MM.1S (cell line): ENCODE results near the gene UBASH3A.

Experiments used
- DNase-seq: peaks from one replicate; pipeline ENCODE4 v3.0.0-alpha.2; 2015
- H2AFZ ChIP-seq: fragments of 300-600 bp; sonication (generic); 2 replicates; pipeline ENCODE4 v1.6.0; 2016; ENCODE audit warnings: antibody characterized with exemption, low read length
- H3F3A ChIP-seq: fragments of 300-600 bp; sonication (generic); 2 replicates; pipeline ENCODE4 v1.6.1; 2016; ENCODE audit warnings: mild to moderate bottlenecking, antibody characterized with exemption, low read length, moderate library complexity, mixed read lengths; ENCODE audit not compliant: insufficient read depth
- H3K27ac ChIP-seq: fragments of 300-600 bp; sonication (generic); 2 replicates; pipeline ENCODE4 v1.5.1; 2016; ENCODE audit warnings: mild to moderate bottlenecking, low read length
- H3K27me3 ChIP-seq: fragments of 300-600 bp; sonication (generic); replicated peaks from 2 replicates; pipeline ENCODE4 v1.6.0; 2016; ENCODE audit warnings: low read length; ENCODE audit not compliant: insufficient read depth
- H3K36me3 ChIP-seq: fragments of 300-600 bp; sonication (generic); replicated peaks from 2 replicates; pipeline ENCODE4 v1.6.1; 2016; ENCODE audit warnings: mild to moderate bottlenecking, low read length, mixed read lengths; ENCODE audit not compliant: insufficient read depth
- H3K4me1 ChIP-seq: fragments of 300-600 bp; sonication (generic); 2 replicates; pipeline ENCODE4 v1.6.1; 2016; ENCODE audit warnings: low read length, mixed read lengths
- H3K4me2 ChIP-seq: fragments of 300-600 bp; sonication (generic); 2 replicates; pipeline ENCODE4 v1.6.0; 2016; ENCODE audit warnings: low read depth, low read length
- H3K4me3 ChIP-seq: fragments of 300-600 bp; sonication (generic); 2 replicates; pipeline ENCODE4 v1.5.1; 2016; ENCODE audit warnings: low read length, mixed read lengths
- H3K79me2 ChIP-seq: fragments of 300-600 bp; sonication (generic); 2 replicates; pipeline ENCODE4 v1.6.1; 2016; ENCODE audit warnings: mixed run types, low read length, mixed read lengths
- H3K9ac ChIP-seq: fragments of 300-600 bp; sonication (generic); 2 replicates; pipeline ENCODE4 v1.6.1; 2016; ENCODE audit warnings: low read length, mixed read lengths
- H3K9me2 ChIP-seq: fragments of 300-600 bp; sonication (generic); replicated peaks from 2 replicates; pipeline ENCODE4 v1.6.1; 2016; ENCODE audit warnings: mild to moderate bottlenecking, low read length, mixed read lengths; ENCODE audit not compliant: insufficient read depth
- H3K9me3 ChIP-seq: fragments of 300-600 bp; sonication (generic); replicated peaks from 2 replicates; pipeline ENCODE4 v1.6.1; 2016; ENCODE audit warnings: mild to moderate bottlenecking, low read length, mixed read lengths; ENCODE audit not compliant: insufficient read depth
- H4K20me1 ChIP-seq: fragments of 300-600 bp; sonication (generic); 2 replicates; pipeline ENCODE4 v1.6.1; 2016; ENCODE audit warnings: mild to moderate bottlenecking, low read length, moderate library complexity, mixed read lengths; ENCODE audit not compliant: insufficient read depth
- EZH2 ChIP-seq: fragments of 300-600 bp; sonication (generic); optimal IDR thresholded peaks from 2 replicates; pipeline ENCODE3; 2017; ENCODE audit warnings: low read depth, mild to moderate bottlenecking, antibody characterized with exemption, low read length, mixed read lengths
- EZH2phosphoT487 ChIP-seq: fragments of 300-600 bp; sonication (generic); IDR thresholded peaks from 2 replicates; pipeline ENCODE4 v1.6.1; 2018; ENCODE audit warnings: antibody characterized with exemption, low read length
- TF ChIP-seq, protein P1 (sequence below): fragments of 300-600 bp; sonication (generic); IDR thresholded peaks from 2 replicates; pipeline ENCODE4 v1.5.1; 2016; ENCODE audit warnings: antibody characterized with exemption, low read length, mixed read lengths

UBASH3A gene

DNA sequence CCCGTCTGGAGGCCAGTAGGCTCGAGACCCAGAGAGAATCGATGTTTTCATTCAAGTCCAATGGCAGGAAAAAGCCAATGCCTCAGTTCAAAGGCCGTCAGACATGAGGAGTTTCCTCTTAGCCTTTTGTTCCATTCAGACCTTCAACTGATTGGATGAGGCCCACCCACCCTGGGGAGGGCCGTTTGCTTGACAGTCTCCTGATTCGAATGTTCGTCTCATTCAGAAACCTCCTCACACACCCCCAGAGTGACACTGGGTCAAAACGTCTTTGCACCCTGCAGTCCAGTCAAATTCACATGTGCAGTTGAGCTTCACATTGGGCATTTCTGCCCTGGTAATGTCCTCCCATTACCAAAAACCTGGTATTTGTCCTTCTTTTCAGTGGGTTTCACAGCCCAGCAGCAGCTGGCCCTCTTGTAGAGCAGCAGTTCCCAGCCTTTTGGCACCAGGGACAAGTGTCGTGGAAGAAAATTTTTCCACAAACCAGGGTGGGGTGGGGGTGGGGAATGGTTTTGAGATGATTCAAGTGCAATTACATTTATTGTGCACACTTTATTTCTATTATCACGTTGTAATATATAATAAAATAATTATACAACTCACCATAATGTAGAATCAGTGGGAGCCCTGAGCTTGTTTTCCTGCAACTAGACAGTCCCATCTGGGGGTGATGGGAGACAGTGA, 52.2 kb downstream of the UBASH3A start:
- Histone ChIP-seq H3K9ac (no peak overlapping the region), H3K36me3 (no peaks in the 10 kb centered on the region), H3K9me3 (no peaks in the 10 kb centered on the region), H3K79me2 (no peaks in the 10 kb centered on the region), H3K9me2 (no peaks in the 10 kb centered on the region), H3K27ac (no peak overlapping the region), H2AFZ (no peak overlapping the region), H3K4me3 (no peak overlapping the region), H3F3A (peaks cover under 1% of the 10 kb centered on the region), H3K4me1 (peaks cover 11% of the 10 kb centered on the region), H4K20me1 (no peaks in the 10 kb centered on the region), H3K27me3 (peaks cover 46% of the 10 kb centered on the region), H3K4me2 (no peak overlapping the region)
- no peak for TF ChIP-seq EZH2phosphoT487
- no peak for TF ChIP-seq EZH2
- TF ChIP-seq, protein P1, sequence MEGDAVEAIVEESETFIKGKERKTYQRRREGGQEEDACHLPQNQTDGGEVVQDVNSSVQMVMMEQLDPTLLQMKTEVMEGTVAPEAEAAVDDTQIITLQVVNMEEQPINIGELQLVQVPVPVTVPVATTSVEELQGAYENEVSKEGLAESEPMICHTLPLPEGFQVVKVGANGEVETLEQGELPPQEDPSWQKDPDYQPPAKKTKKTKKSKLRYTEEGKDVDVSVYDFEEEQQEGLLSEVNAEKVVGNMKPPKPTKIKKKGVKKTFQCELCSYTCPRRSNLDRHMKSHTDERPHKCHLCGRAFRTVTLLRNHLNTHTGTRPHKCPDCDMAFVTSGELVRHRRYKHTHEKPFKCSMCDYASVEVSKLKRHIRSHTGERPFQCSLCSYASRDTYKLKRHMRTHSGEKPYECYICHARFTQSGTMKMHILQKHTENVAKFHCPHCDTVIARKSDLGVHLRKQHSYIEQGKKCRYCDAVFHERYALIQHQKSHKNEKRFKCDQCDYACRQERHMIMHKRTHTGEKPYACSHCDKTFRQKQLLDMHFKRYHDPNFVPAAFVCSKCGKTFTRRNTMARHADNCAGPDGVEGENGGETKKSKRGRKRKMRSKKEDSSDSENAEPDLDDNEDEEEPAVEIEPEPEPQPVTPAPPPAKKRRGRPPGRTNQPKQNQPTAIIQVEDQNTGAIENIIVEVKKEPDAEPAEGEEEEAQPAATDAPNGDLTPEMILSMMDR: no peak
- no peak for DNase-seq

DNA sequence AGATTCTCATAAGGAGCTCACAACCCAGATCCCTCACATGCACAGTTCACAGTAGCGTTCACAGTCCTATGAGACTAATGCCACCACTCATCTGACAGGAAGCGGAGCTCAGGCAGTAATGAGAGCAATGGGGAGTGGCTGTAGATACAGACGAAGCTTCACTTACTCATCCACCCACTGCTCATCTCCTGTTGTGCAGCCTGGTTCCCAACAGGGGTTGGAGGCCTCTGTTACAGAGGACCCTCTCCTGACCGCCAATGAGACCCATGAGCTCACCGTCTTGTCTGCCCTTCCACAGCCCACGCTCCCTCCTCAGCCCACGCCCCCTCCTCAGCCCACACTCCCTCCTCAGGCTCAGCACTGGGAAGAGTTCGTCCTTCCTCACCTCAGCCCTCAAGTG, 52.8 kb downstream of the UBASH3A start:
- Histone ChIP-seq H3K4me3 (no peak overlapping the region), H3K9me2 (no peaks in the 10 kb centered on the region), H3K27ac (no peak overlapping the region), H3F3A (peaks cover 6% of the 10 kb centered on the region), H2AFZ (no peak overlapping the region), H3K9ac (no peak overlapping the region), H3K36me3 (no peaks in the 10 kb centered on the region), H3K4me1 (peaks cover 16% of the 10 kb centered on the region), H3K79me2 (no peaks in the 10 kb centered on the region), H3K9me3 (no peaks in the 10 kb centered on the region), H3K4me2 (no peak overlapping the region), H3K27me3 (peaks cover 46% of the 10 kb centered on the region), H4K20me1 (no peaks in the 10 kb centered on the region)
- no peak for DNase-seq
- no peak for TF ChIP-seq EZH2phosphoT487
- TF ChIP-seq, protein P1: no peak
- TF ChIP-seq EZH2: no peak

DNA sequence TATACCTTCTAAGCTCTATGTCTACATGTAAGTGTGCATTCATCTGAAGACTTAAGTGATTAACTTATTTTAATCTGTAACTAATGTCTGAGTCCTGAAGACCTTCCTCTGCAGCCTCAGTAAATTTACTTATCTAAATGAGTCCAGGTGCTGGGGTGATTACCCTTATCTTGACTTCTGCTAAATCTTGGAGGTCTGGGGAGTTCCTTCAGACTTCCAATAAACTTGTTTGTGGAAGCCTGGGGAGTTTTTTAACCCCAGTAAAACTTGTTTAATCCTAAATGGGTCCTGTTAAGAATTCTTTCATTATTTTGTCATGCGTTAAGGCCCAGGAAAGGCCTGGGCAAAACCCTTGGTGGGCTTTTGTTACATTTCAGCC, 55.4 kb downstream of the UBASH3A start:
- no peaks in the 10 kb centered on the region for H3K9me2 ChIP-seq
- H3F3A ChIP-seq: peaks cover 8% of the 10 kb centered on the region
- H3K4me1 ChIP-seq: peaks cover 31% of the 10 kb centered on the region
- TF ChIP-seq EZH2 (no peak), EZH2phosphoT487 (no peak)
- TF ChIP-seq, protein P1: no peak
- no peaks in the 10 kb centered on the region for H3K9me3 ChIP-seq
- no peaks in the 10 kb centered on the region for H4K20me1 ChIP-seq
- no peak overlapping the region for H3K4me2 ChIP-seq
- no peak overlapping the region for H3K9ac ChIP-seq
- no peak overlapping the region for H2AFZ ChIP-seq
- no peaks in the 10 kb centered on the region for H3K79me2 ChIP-seq
- DNase-seq: no peak
- H3K27ac ChIP-seq: no peak overlapping the region
- no peak overlapping the region for H3K4me3 ChIP-seq
- H3K27me3 ChIP-seq: peaks cover 27% of the 10 kb centered on the region
- H3K36me3 ChIP-seq: no peaks in the 10 kb centered on the region
